ENCODE measurements around the gene PSENEN.

The PSENEN gene

DNA sequence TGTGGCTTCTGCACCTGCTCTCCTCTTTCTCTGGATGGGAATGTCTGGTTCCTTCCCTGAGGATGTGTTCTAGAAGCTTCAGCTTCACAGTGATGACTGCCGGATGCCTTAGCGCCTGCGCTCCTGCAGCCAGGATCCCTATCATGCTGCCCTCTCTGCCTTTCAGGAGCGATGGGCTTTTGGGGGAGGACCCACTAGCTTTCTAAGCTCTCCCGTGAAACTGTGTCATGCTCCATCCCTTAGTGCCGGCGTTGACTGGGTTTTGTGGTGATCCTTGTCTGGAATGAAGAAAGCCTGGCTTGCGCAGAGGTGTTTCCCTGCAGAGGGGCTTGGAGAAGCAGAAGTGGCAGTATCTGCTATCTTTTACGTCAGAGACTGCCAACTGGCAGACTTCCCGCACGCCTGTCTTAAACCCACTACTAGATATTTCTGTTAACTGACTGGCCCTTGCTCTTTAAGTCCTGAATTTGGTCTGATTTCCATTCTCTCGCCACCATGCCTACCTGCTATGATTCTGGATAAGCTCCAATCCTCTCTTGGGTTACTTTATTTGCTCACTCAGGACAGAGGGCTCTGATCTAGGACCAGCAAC, 31.5 kb upstream of the PSENEN start:
- H3K79me1 ChIP-seq (replicated peaks; ENCODE audit: low read length, poor library complexity, severe bottlenecking), result peaks cover 14% of the 10 kb centered on the region
- no peak overlapping the region for H3K23ac ChIP-seq (ENCODE audit: low read length in 2 of 2)
- H3K9me3 ChIP-seq (ENCODE audit: control insufficient read depth, low read length), result no peaks in the 10 kb centered on the region
- DNase-seq, result no peak
- no peak overlapping the region for H3K4ac ChIP-seq (ENCODE audit: low read depth in 1 of 2, low read length in 2 of 2)
- no peak overlapping the region for H4K8ac ChIP-seq (ENCODE audit: low read length)
- H3K4me1 ChIP-seq (ENCODE audit: control insufficient read depth, insufficient read depth, low read depth, low read length), result peaks cover 14% of the 10 kb centered on the region
- no peak overlapping the region for H3K27ac ChIP-seq (ENCODE audit: low read length, poor library complexity, severe bottlenecking)
- H3K18ac ChIP-seq (ENCODE audit: low read depth in 1 of 2, low read length in 2 of 2), result no peak overlapping the region
- H2BK120ac ChIP-seq (ENCODE audit: low read depth, low read length), result no peak overlapping the region
- no peak overlapping the region for H2BK12ac ChIP-seq (ENCODE audit: low read length in 2 of 2)
- H2AK5ac ChIP-seq (ENCODE audit: low read length, severe bottlenecking), result no peak overlapping the region
- H2BK15ac ChIP-seq (ENCODE audit: low read depth, poor library complexity, severe bottlenecking), result no peak overlapping the region
- 90% methylated on average over 12 of the region's 12 CpGs for WGBS
- no peak overlapping the region for H4K91ac ChIP-seq (ENCODE audit: low read length)
- no peak overlapping the region for H3K4me3 ChIP-seq (ENCODE audit: insufficient read depth in 1 of 2, low read depth in 1 of 2, low read length in 2 of 2)
- no peak overlapping the region for H3K14ac ChIP-seq (ENCODE audit: low read length in 2 of 2)
- H3K9ac ChIP-seq (ENCODE audit: low read length), result no peak overlapping the region
- no peak overlapping the region for H3K4me2 ChIP-seq (ENCODE audit: low read length, poor library complexity, severe bottlenecking)
- no peak overlapping the region for H2AFZ ChIP-seq (ENCODE audit: low read depth, low read length)
- H3K36me3 ChIP-seq (ENCODE audit: control insufficient read depth in 1 of 2, insufficient read depth in 2 of 2, low read depth in 1 of 2, low read length in 2 of 2), result no peaks in the 10 kb centered on the region
- peaks cover 0 to 30% of the 10 kb centered on the region in 2 experiments for H3K27me3 ChIP-seq (ENCODE audit: control insufficient read depth in 1 of 2, insufficient read depth in 1 of 2, low read length in 2 of 2)
- H2BK5ac ChIP-seq (ENCODE audit: low read depth, low read length, poor library complexity, severe bottlenecking), result no peak overlapping the region

DNA sequence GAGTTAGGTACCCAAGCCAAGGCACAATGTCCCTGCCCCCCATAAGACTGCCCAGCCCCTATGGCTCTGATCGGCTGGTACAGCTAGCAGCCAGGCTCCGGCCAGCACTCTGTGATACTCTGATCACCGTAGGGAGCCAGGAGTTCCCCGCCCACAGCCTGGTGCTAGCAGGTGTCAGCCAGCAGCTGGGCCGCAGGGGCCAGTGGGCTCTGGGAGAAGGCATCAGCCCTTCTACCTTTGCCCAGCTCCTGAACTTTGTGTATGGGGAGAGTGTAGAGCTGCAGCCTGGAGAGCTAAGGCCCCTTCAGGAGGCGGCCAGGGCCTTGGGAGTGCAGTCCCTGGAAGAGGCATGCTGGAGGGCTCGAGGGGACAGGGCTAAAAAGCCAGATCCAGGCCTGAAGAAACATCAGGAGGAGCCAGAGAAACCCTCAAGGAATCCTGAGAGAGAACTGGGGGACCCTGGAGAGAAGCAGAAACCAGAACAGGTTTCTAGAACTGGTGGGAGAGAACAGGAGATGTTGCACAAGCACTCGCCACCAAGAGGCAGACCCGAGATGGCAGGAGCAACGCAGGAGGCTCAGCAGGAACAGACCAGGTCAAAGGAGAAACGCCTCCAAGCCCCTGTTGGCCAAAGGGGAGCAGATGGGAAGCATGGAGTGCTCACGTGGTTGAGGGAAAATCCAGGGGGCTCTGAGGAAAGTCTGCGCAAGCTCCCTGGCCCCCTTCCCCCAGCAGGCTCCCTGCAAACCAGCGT, 30.7 kb upstream of the PSENEN start:
- no peak for DNase-seq
- H2AK5ac ChIP-seq (ENCODE audit: low read length, severe bottlenecking), result no peak overlapping the region
- H2BK5ac ChIP-seq (ENCODE audit: low read depth, low read length, poor library complexity, severe bottlenecking), result no peak overlapping the region
- no peak overlapping the region for H2BK15ac ChIP-seq (ENCODE audit: low read depth, poor library complexity, severe bottlenecking)
- no peak overlapping the region for H2BK120ac ChIP-seq (ENCODE audit: low read depth, low read length)
- H3K18ac ChIP-seq (ENCODE audit: low read depth in 1 of 2, low read length in 2 of 2), result no peak overlapping the region
- H4K8ac ChIP-seq (ENCODE audit: low read length), result no peak overlapping the region
- no peak overlapping the region for H3K14ac ChIP-seq (ENCODE audit: low read length in 2 of 2)
- no peak overlapping the region for H3K4ac ChIP-seq (ENCODE audit: low read depth in 1 of 2, low read length in 2 of 2)
- peaks cover 0 to 30% of the 10 kb centered on the region in 2 experiments for H3K27me3 ChIP-seq (ENCODE audit: control insufficient read depth in 1 of 2, insufficient read depth in 1 of 2, low read length in 2 of 2)
- H3K27ac ChIP-seq (ENCODE audit: low read length, poor library complexity, severe bottlenecking), result no peak overlapping the region
- peaks cover 0 to 3% of the 10 kb centered on the region in 2 experiments for H3K36me3 ChIP-seq (ENCODE audit: control insufficient read depth in 1 of 2, insufficient read depth in 2 of 2, low read depth in 1 of 2, low read length in 2 of 2)
- peaks cover 22% of the 10 kb centered on the region for H3K4me1 ChIP-seq (ENCODE audit: control insufficient read depth, insufficient read depth, low read depth, low read length)
- H2BK12ac ChIP-seq (ENCODE audit: low read length in 2 of 2), result no peak overlapping the region
- WGBS, result 63% methylated on average over 14 of the region's 14 CpGs
- no peak overlapping the region for H3K4me3 ChIP-seq (ENCODE audit: insufficient read depth in 1 of 2, low read depth in 1 of 2, low read length in 2 of 2)
- no peak overlapping the region for H2AFZ ChIP-seq (ENCODE audit: low read depth, low read length)
- H3K9ac ChIP-seq (ENCODE audit: low read length), result no peak overlapping the region
- H3K23ac ChIP-seq (ENCODE audit: low read length in 2 of 2), result no peak overlapping the region
- H4K91ac ChIP-seq (ENCODE audit: low read length), result no peak overlapping the region
- no peak overlapping the region for H3K4me2 ChIP-seq (ENCODE audit: low read length, poor library complexity, severe bottlenecking)
- peaks cover 14% of the 10 kb centered on the region for H3K79me1 ChIP-seq (replicated peaks; ENCODE audit: low read length, poor library complexity, severe bottlenecking)
- H3K9me3 ChIP-seq (ENCODE audit: control insufficient read depth, low read length), result no peaks in the 10 kb centered on the region

DNA sequence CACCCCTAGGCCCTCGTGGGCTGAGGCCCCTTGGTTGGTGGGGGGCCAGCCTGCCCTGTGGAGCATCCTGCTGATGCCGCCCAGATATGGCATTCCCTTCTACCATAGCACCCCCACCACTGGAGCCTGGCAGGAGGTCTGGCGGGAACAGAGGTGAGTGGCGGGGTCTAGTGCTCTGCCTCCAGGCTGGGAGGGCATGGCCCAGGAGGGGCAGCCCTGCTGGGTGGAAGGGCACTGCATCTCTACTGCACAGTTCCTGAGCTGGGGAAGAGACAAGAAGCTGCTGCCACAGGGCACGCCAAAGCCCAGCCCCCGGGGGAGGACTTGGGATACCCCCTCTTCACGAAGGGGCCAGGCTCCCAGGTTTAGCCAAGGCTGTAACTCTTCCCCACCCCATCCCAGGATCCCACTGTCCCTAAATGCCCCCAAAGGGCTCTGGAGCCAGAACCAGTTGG, 30.1 kb upstream of the PSENEN start:
- Histone ChIP-seq H3K4me1 (ENCODE audit: control insufficient read depth, insufficient read depth, low read depth, low read length) (peaks cover 23% of the 10 kb centered on the region), H2BK12ac (ENCODE audit: low read length in 2 of 2) (no peak overlapping the region), H3K23ac (ENCODE audit: low read length in 2 of 2) (no peak overlapping the region), H2BK15ac (ENCODE audit: low read depth, poor library complexity, severe bottlenecking) (no peak overlapping the region), H3K27me3 (ENCODE audit: control insufficient read depth in 1 of 2, insufficient read depth in 1 of 2, low read length in 2 of 2) (peaks cover 0 to 27% of the 10 kb centered on the region in 2 experiments), H4K91ac (ENCODE audit: low read length) (no peak overlapping the region), H3K79me1 (replicated peaks; ENCODE audit: low read length, poor library complexity, severe bottlenecking) (peaks cover 17% of the 10 kb centered on the region), H3K4me3 (ENCODE audit: insufficient read depth in 1 of 2, low read depth in 1 of 2, low read length in 2 of 2) (peak overlapping the region in 1 of 2 experiments; percentile 97), H3K27ac (ENCODE audit: low read length, poor library complexity, severe bottlenecking) (no peak overlapping the region), H3K4ac (ENCODE audit: low read depth in 1 of 2, low read length in 2 of 2) (peak overlapping the region in 1 of 2 experiments; percentile 35), H3K4me2 (ENCODE audit: low read length, poor library complexity, severe bottlenecking) (no peak overlapping the region), H3K18ac (ENCODE audit: low read depth in 1 of 2, low read length in 2 of 2) (no peak overlapping the region), H2BK120ac (ENCODE audit: low read depth, low read length) (no peak overlapping the region), H2AK5ac (ENCODE audit: low read length, severe bottlenecking) (no peak overlapping the region), H2AFZ (ENCODE audit: low read depth, low read length) (no peak overlapping the region), H3K36me3 (ENCODE audit: control insufficient read depth in 1 of 2, insufficient read depth in 2 of 2, low read depth in 1 of 2, low read length in 2 of 2) (peaks cover 4 to 9% of the 10 kb centered on the region in 2 experiments), H4K8ac (ENCODE audit: low read length) (no peak overlapping the region), H2BK5ac (ENCODE audit: low read depth, low read length, poor library complexity, severe bottlenecking) (no peak overlapping the region), H3K14ac (ENCODE audit: low read length in 2 of 2) (no peak overlapping the region), H3K9me3 (ENCODE audit: control insufficient read depth, low read length) (no peaks in the 10 kb centered on the region), H3K9ac (ENCODE audit: low read length) (peak overlapping the region; percentile 87)
- no peak for DNase-seq
- 89% methylated on average over 7 of the region's 7 CpGs for WGBS

Data from mesenchymal stem cell (in vitro differentiated cells and primary cell).